D721Med (cell line): ENCODE data around the gene BGN.

ENCODE experiments used
- DNase-seq: peaks from one replicate; pipeline ENCODE4 v3.0.0; 2011; ENCODE audit warnings: low spot score; ENCODE audit not compliant: insufficient read length
- FAIRE-seq: peaks from 2 replicates; lab custom pipeline; 2011; peaks lifted over from hg19 to GRCh38; lab: Jason Lieb, UNC
- TF ChIP-seq, protein P1 (sequence below): IDR thresholded peaks from 2 replicates; pipeline ENCODE4 v1.5.1; 2012; ENCODE audit warnings: mild to moderate bottlenecking, control low read depth; ENCODE audit not compliant: insufficient read depth; ENCODE audit errors: missing control alignments

BGN gene

DNA sequence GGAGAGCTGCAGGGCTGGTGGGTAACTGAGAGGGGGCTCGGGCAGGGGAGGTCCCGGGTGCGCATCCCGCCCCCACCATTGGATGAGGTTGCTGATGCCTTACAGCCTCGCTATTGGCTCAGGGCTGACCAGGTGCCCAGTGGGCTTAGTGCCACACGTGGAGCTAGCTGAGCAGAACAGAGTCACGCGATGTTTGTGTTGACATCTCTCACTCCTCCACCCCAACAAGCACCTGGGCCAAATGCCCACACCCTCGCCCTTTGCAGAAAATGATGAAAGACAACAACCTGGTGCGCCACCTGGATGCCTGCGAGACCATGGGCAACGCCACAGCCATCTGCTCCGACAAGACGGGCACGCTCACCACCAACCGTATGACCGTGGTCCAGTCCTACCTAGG is 54.5 kb downstream of the BGN start:
- TF ChIP-seq, protein P1, sequence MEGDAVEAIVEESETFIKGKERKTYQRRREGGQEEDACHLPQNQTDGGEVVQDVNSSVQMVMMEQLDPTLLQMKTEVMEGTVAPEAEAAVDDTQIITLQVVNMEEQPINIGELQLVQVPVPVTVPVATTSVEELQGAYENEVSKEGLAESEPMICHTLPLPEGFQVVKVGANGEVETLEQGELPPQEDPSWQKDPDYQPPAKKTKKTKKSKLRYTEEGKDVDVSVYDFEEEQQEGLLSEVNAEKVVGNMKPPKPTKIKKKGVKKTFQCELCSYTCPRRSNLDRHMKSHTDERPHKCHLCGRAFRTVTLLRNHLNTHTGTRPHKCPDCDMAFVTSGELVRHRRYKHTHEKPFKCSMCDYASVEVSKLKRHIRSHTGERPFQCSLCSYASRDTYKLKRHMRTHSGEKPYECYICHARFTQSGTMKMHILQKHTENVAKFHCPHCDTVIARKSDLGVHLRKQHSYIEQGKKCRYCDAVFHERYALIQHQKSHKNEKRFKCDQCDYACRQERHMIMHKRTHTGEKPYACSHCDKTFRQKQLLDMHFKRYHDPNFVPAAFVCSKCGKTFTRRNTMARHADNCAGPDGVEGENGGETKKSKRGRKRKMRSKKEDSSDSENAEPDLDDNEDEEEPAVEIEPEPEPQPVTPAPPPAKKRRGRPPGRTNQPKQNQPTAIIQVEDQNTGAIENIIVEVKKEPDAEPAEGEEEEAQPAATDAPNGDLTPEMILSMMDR: no peak
- no peak for DNase-seq
- FAIRE-seq: no peak

DNA sequence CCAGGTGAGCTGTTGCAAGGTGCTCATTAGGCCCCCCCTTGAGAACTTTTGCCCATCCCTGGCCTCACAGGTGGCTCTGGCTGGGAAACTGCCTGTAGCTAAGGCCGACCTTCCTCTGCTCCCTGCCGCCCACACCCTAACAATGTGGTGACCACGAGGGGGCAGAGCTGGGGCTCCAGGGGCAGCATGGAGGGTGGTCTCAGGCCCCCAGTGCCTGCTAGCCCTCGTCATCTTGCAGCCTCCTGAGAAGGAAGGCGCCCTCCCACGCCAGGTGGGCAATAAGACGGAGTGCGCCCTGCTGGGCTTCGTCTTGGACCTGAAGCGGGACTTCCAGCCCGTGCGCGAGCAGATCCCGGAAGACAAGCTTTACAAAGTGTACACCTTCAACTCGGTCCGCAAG is 55.0 kb downstream of the BGN start:
- TF ChIP-seq, protein P1: no peak
- no peak for DNase-seq
- no peak for FAIRE-seq

DNA sequence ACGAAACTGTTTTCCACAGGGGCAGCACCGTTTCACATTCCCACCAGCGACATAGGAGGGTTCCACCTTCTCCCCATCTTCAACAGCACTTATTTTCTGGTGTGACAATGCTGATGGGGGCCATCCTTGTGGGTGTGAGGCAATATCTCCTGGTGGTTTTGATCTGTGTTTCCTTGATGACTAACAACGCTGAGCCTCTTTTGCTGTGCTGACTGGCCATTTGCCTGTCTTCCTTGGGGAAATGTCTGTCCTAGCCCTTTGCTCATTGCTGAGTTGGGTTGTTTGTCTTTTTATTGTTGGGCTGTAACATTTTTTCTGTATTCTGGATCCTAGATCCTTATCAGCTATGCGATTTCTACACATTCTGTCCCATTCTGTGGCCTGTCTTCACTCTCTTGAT is 56.4 kb downstream of the BGN start:
- FAIRE-seq: no peak
- no peak for DNase-seq
- TF ChIP-seq, protein P1: no peak

DNA sequence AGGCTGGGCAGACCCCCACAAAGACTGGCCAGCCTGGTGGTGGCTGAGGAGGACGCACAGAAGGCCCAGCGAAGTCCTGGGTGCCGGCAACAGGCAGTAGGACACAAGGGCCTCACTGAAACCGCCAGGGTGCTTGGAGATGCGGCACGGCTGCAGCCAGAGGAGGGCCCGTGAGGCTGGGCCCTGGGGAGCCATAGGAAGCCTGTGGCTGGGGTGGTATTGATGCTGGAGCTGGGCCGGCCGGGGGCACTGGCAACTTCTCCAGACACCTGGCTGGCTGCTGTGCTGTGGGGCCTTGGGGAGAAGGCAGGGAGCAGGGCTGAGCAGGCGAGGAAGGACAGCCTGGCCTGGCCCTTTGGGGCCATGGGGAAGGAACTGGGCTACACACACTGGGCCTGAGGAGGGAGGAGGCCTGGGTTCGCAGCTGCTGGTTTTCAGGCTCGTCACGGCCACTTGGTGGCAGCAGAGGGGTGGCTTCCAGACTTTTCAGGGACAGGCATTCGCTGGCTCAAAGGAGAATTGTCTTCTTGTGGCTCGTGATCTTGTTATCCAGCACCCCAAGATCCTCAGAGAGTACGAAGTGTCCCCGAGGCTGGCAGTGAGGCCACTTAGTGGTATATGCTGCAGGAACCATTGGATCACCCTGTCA is 59.9 kb downstream of the BGN start:
- DNase-seq: peak; percentile 62
- TF ChIP-seq, protein P1: peak; percentile 58
- FAIRE-seq: no peak

DNA sequence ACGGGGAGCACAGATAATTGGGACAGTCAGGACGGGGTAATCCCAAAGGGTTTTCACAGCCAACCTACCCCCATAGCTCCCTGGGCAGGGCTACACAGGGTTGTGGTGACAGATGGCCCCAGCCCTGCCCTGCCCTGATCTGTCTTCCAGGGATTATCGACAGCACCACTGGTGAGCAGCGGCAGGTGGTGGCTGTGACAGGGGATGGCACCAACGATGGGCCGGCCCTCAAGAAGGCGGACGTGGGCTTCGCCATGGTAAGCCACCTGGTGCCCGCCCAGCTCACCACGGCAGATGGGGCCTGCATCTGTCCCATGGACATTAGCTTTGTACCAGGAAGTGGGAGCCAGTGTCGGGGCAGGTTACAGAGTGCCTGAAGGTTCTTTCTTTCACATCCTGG is 62.0 kb downstream of the BGN start:
- FAIRE-seq: no peak
- DNase-seq: peak; percentile 60
- TF ChIP-seq, protein P1: no peak

DNA sequence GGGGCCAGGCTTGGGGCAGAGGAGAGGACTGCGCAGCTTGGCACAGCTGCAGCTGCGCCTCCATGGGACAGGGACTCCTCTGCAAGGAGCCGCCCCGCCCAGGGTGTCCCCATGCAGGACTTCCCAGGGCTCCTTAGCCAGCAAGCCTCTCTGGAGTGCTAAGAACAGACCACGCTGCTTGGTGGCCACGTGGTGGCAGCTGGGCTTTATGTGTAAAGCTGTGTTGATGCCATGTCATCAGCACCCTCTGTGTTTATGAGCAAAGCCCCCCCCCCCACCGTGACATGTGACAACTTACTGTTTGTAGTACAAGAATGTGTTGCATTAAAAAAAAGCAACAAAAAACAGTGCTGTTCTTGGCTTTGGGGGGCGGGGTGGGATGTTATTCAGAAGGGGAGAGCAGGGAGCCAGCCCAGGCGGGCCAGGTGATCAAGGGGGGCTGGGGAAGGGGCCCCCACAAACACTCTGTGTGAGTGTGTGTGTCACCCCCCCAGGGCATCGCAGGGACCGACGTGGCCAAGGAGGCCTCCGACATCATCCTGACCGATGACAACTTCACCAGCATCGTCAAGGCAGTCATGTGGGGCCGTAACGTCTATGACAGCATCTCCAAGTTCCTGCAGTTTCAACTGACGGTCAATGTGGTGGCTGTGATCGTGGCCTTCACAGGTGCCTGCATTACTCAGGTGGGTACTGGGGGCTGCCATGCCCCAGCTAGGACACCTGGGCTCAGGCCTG is 63.0 kb downstream of the BGN start:
- TF ChIP-seq, protein P1: peak; percentile 5
- FAIRE-seq (no peak), DNase-seq (no peak)
